Stimulated activated CD4-positive, alpha-beta T cell treated with anti-CD3 and anti-CD28 coated beads, Interleukin-12 subunit alpha, Interleukin-12 subunit beta, amount 100 ng/mL, for 24 hours (primary cell): ENCODE measurements around the gene HDAC4.

ENCODE experiments used
- DNase-seq, 2 experiments: peaks; one replicate each; pipeline ENCODE4 v3.0.0-alpha.2; 2020; ENCODE audit warnings: low read depth in 2 of 2

Gene HDAC4

GRCh38 chr2:239140346-239141020, 260.3 kb downstream of the HDAC4 start:
- DNase-seq, result no peak

- DNase-seq, result no peak
Measured at GRCh38 chr2:239139566-239139965, 261.3 kb downstream of the HDAC4 start.

GRCh38 chr2:239139101-239139500, 261.7 kb downstream of the HDAC4 start:
- no peak for DNase-seq

- no peak for DNase-seq
Measured at GRCh38 chr2:239138610-239139009, 262.2 kb downstream of the HDAC4 start.

GRCh38 chr2:239137898-239138283, 262.9 kb downstream of the HDAC4 start:
- DNase-seq, result no peak

- no peak for DNase-seq
Measured at GRCh38 chr2:239137165-239137897, 263.5 kb downstream of the HDAC4 start.

GRCh38 chr2:239136762-239137161, 264.1 kb downstream of the HDAC4 start:
- DNase-seq, result no peak

GRCh38 chr2:239136203-239136602, 264.6 kb downstream of the HDAC4 start:
- DNase-seq, result no peak

- no peak for DNase-seq
Measured at GRCh38 chr2:239135531-239135930, 265.3 kb downstream of the HDAC4 start.

GRCh38 chr2:239133945-239134570, 266.8 kb downstream of the HDAC4 start:
- no peak for DNase-seq

GRCh38 chr2:239132786-239133185, 268.0 kb downstream of the HDAC4 start:
- no peak for DNase-seq

- DNase-seq, result no peak
Measured at GRCh38 chr2:239132156-239132709, 268.6 kb downstream of the HDAC4 start.

- DNase-seq, result no peak
Measured at GRCh38 chr2:239131521-239131920, 269.3 kb downstream of the HDAC4 start.

- no peak for DNase-seq
Measured at GRCh38 chr2:239130786-239131325, 270.0 kb downstream of the HDAC4 start.

GRCh38 chr2:239130041-239130440, 270.8 kb downstream of the HDAC4 start:
- no peak for DNase-seq

GRCh38 chr2:239129147-239129920, 271.5 kb downstream of the HDAC4 start:
- no peak for DNase-seq

- no peak for DNase-seq
Measured at GRCh38 chr2:239128706-239129105, 272.1 kb downstream of the HDAC4 start.

- no peak for DNase-seq
Measured at GRCh38 chr2:239127513-239127912, 273.3 kb downstream of the HDAC4 start.

GRCh38 chr2:239125726-239126675, 274.8 kb downstream of the HDAC4 start:
- no peak for DNase-seq

- no peak for DNase-seq
Measured at GRCh38 chr2:239124152-239124899, 276.5 kb downstream of the HDAC4 start.
